Endothelial cell of umbilical vein (primary cell): Measurements from ENCODE around the gene CEACAM21. TPM values are rescaled to one million over a fixed set of nuclear protein-coding genes. Genes with fewer than 3 reads are reported as not detected.

ENCODE experiments used
- BruUV-seq: library from RNA; stranded (reverse); fragments of 400-500 nt; replicated peaks from 2 replicates; lab custom pipeline; 2021; lab: Mats Ljungman, UMichigan
- CTCF ChIA-PET: fragments of 300-600, 350-600 bp; sonication (Branson Sonifier 250); formaldehyde crosslinking; loops from one replicate; lab custom pipeline; 2021; ENCODE audit warnings: antibody characterized with exemption, inconsistent platforms; lab: Charles Lee
- POLR2A ChIA-PET: fragments of 300-600, 350-600 bp; sonication (Branson Sonifier 250); formaldehyde crosslinking; loops from one replicate; lab custom pipeline; 2021; ENCODE audit warnings: antibody characterized with exemption, inconsistent platforms; lab: Charles Lee
- DNase-seq: peaks from one replicate; pipeline ENCODE4 v3.0.0-alpha.2; 2011; ENCODE audit warnings: low read depth, low spot score
- FAIRE-seq: peaks from 2 replicates; lab custom pipeline; 2011; peaks lifted over from hg19 to GRCh38; lab: Jason Lieb, UNC
- H2AFZ ChIP-seq: 2 replicates; pipeline ENCODE4 v1.6.0; 2012; ENCODE audit warnings: low read depth, low read length, control low read depth, inconsistent platforms
- H3K27ac ChIP-seq: 2 replicates; pipeline ENCODE4 v1.5.1; 2011; ENCODE audit warnings: low read depth, mild to moderate bottlenecking, control low read depth, low read length, moderate library complexity; ENCODE audit not compliant: insufficient read depth
- H3K27me3 ChIP-seq, 2 experiments: 2 replicates each; pipeline versions ENCODE4 v1.6.0 to v1.6.1; 2011; ENCODE audit warnings: low read length in 2 of 2, mixed read lengths in 1 of 2; ENCODE audit not compliant: control insufficient read depth in 2 of 2, insufficient read depth in 2 of 2
- H3K36me3 ChIP-seq, 2 experiments: 2 replicates in 1 of 2; 3 replicates in 1 of 2; pipeline ENCODE4 v1.5.1; 2011; ENCODE audit warnings: low read length in 2 of 2, mild to moderate bottlenecking in 1 of 2, moderate library complexity in 1 of 2; ENCODE audit not compliant: control insufficient read depth in 2 of 2, insufficient read depth in 2 of 2; ENCODE audit errors: extremely low read depth in 1 of 2
- H3K4me1 ChIP-seq: 3 replicates; pipeline ENCODE4 v1.5.1; 2011; ENCODE audit warnings: mild to moderate bottlenecking, low read length; ENCODE audit not compliant: control insufficient read depth, insufficient read depth; ENCODE audit errors: extremely low read depth
- H3K4me2 ChIP-seq: 2 replicates; pipeline ENCODE4 v1.6.1; 2011; ENCODE audit warnings: low read length, control low read depth, mixed read lengths; ENCODE audit not compliant: insufficient read depth
- H3K4me3 ChIP-seq, 3 experiments: fragments of 200-600 bp in 1 of 3; sonication (generic), shearing (Covaris generic) in 1 of 3; replicated peaks in 1 of 3; 2 replicates each; pipeline ENCODE4 v1.5.1; 2011 to 2016; ENCODE audit warnings: control low read depth in 3 of 3, low read length in 3 of 3, mild to moderate bottlenecking in 2 of 3, inconsistent platforms in 1 of 3, low read depth in 1 of 3, moderate library complexity in 1 of 3; ENCODE audit not compliant: insufficient read depth in 1 of 3
- H3K79me2 ChIP-seq: 2 replicates; pipeline ENCODE4 v1.6.0; 2012; ENCODE audit warnings: low read length, inconsistent platforms; ENCODE audit not compliant: control insufficient read depth, insufficient read depth
- H3K9ac ChIP-seq: replicated peaks from 2 replicates; pipeline ENCODE3; 2011; ENCODE audit warnings: low read length, control low read depth; ENCODE audit not compliant: insufficient read depth; ENCODE audit errors: extremely low read depth
- H3K9me1 ChIP-seq: replicated peaks from 3 replicates; pipeline ENCODE4 v1.6.0; 2011; ENCODE audit warnings: mild to moderate bottlenecking, low read length; ENCODE audit not compliant: control insufficient read depth, insufficient read depth; ENCODE audit errors: extremely low read depth
- H3K9me3 ChIP-seq: replicated peaks from 2 replicates; pipeline ENCODE4 v1.5.1; 2012; ENCODE audit warnings: low read length, inconsistent platforms; ENCODE audit not compliant: control insufficient read depth, insufficient read depth
- H4K20me1 ChIP-seq: replicated peaks from 2 replicates; pipeline ENCODE3; 2011; ENCODE audit warnings: mild to moderate bottlenecking, low read length; ENCODE audit not compliant: control insufficient read depth, insufficient read depth; ENCODE audit errors: extremely low read depth
- EZH2 ChIP-seq: IDR thresholded peaks from 2 replicates; pipeline ENCODE4 v1.6.1; 2012; ENCODE audit warnings: borderline replicate concordance, low read depth, mild to moderate bottlenecking, moderate library complexity, low read length, inconsistent platforms; ENCODE audit not compliant: severe bottlenecking
- FOS ChIP-seq: IDR thresholded peaks from 2 replicates; pipeline ENCODE4 v1.6.1; 2011; ENCODE audit warnings: mild to moderate bottlenecking, low read length, moderate library complexity, borderline replicate concordance; ENCODE audit not compliant: insufficient read depth
- GATA2 ChIP-seq: IDR thresholded peaks from 2 replicates; pipeline ENCODE4 v1.7.0; 2011; ENCODE audit warnings: low read depth, mild to moderate bottlenecking, moderate library complexity, mixed read lengths, low read length; ENCODE audit not compliant: insufficient read length, insufficient read depth
- JUN ChIP-seq: IDR thresholded peaks from 2 replicates; pipeline ENCODE4 v1.6.1; 2011; ENCODE audit warnings: borderline replicate concordance, low read depth; ENCODE audit not compliant: insufficient read length, insufficient read depth
- MYC ChIP-seq: IDR thresholded peaks from one replicate; pipeline ENCODE4 v1.6.1; 2011; ENCODE audit warnings: mild to moderate bottlenecking, low read depth, low read length
- POLR2A ChIP-seq: IDR thresholded peaks from 2 replicates; pipeline ENCODE4 v1.6.1; 2012; ENCODE audit warnings: low read depth, mild to moderate bottlenecking, control low read depth, low read length
- POLR2AphosphoS5 ChIP-seq: IDR thresholded peaks from 2 replicates; pipeline ENCODE4 v1.6.1; 2012; ENCODE audit warnings: low read depth, mild to moderate bottlenecking, control low read depth, low read length, moderate library complexity; ENCODE audit not compliant: insufficient read depth
- dilution Hi-C: fragments of 300-500 bp; cut with MboI; formaldehyde crosslinking; loops from one replicate; pipeline ENCODE4 v1.15.0; 2019; ENCODE audit warnings: low sequenced_read_pairs; ENCODE audit not compliant: extremely low pct_ligation_motif_present
- intact Hi-C: fragments of 100-400 bp; cut with micrococcal nuclease; formaldehyde crosslinking; loops from one replicate; pipeline ENCODE4 v1.10.0; 2022
- polyA plus RNA-seq, 4 experiments: library from polyadenylated mRNA; depleted of rRNA in 3 of 4; stranded (reverse) in 3 of 4; unstranded in 1 of 4; fragments of >200 nt; gene quantifications; 2 replicates each; pipeline versions ENCODE4 v1.2.1 to v1.2.3, GENCODE V29; 2011 to 2012; ENCODE audit warnings: missing spikeins in 1 of 4
- total RNA-seq: library from RNA; stranded (reverse); gene quantifications from 2 replicates; pipeline ENCODE4 v1.2.3, GENCODE V29; 2021
- TF ChIP-seq, protein P1 (sequence below): IDR thresholded peaks from 2 replicates; pipeline ENCODE4 v1.6.1; 2011; ENCODE audit not compliant: insufficient read depth, insufficient read length
- TF ChIP-seq, protein P2 (sequence below), 2 donors: IDR thresholded peaks; 1 replicate in 1 of 2; 2 replicates in 1 of 2; pipeline ENCODE4 v1.5.1; 2011; ENCODE audit warnings: low read length in 2 of 2, mild to moderate bottlenecking in 2 of 2, moderate library complexity in 2 of 2, control low read depth in 1 of 2, inconsistent platforms in 1 of 2, low read depth in 1 of 2; ENCODE audit not compliant: insufficient read depth in 1 of 2; ENCODE audit errors: extremely low read depth in 1 of 2

Gene CEACAM21
- total and polyA plus RNA-seq, 2 donors (not counting 3 experiments of a cell fraction or from before 2014, with no cell fraction given) = 0.81 to 1.7 TPM

DNA sequence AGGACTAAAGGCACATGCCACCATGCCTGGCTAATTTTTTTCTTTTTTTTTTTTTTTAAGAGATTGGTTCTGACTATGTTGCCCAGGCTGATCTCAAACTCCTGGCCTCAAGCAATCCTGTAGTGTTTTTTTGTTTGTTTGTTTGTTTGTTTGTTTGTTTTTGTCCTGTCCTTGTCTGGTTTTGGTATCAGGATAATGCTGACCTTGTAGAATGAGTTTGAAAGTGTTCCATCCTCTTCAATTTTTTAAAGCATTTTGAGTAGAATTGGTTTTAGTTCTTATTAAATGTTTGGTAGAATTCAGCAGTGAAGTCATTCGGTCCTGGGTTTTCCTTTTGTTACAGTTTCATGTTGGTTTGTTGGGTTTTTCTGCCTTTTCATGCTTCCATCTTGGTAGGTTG, 31.7 kb downstream of the CEACAM21 start:
- CTCF ChIA-PET = interaction anchor here (0.8 kb wide), 1 partner anchor 34 kb away, joined by 3 read pairs; no protein-coding TSS in a partner anchor
- TF ChIP-seq POLR2A = no peak
- TF ChIP-seq, protein P1, sequence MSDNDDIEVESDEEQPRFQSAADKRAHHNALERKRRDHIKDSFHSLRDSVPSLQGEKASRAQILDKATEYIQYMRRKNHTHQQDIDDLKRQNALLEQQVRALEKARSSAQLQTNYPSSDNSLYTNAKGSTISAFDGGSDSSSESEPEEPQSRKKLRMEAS = no peak
- TF ChIP-seq, protein P2, sequence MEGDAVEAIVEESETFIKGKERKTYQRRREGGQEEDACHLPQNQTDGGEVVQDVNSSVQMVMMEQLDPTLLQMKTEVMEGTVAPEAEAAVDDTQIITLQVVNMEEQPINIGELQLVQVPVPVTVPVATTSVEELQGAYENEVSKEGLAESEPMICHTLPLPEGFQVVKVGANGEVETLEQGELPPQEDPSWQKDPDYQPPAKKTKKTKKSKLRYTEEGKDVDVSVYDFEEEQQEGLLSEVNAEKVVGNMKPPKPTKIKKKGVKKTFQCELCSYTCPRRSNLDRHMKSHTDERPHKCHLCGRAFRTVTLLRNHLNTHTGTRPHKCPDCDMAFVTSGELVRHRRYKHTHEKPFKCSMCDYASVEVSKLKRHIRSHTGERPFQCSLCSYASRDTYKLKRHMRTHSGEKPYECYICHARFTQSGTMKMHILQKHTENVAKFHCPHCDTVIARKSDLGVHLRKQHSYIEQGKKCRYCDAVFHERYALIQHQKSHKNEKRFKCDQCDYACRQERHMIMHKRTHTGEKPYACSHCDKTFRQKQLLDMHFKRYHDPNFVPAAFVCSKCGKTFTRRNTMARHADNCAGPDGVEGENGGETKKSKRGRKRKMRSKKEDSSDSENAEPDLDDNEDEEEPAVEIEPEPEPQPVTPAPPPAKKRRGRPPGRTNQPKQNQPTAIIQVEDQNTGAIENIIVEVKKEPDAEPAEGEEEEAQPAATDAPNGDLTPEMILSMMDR (IDR thresholded peaks at IDR 0.05; ENCODE audit: extremely low read depth in 1 of 2, insufficient read depth in 1 of 2, low read depth in 1 of 2, low read length in 2 of 2) = no peak
- no peak for TF ChIP-seq MYC
- TF ChIP-seq POLR2AphosphoS5 = no peak
- no peak for DNase-seq
- POLR2A ChIA-PET = no interaction called here
- no peak overlapping the region for H3K27ac ChIP-seq
- no peaks in the 10 kb centered on the region for H3K9me3 ChIP-seq
- H3K4me3 ChIP-seq = no peak overlapping the region
- no peak overlapping the region for H3K4me2 ChIP-seq
- no peaks in the 10 kb centered on the region for H3K9me1 ChIP-seq
- H3K9ac ChIP-seq = no peak overlapping the region
- peaks cover 9% of the 10 kb centered on the region in 2 experiments for H3K27me3 ChIP-seq
- dilution Hi-C loops = no loop called here
- no peak overlapping the region for H2AFZ ChIP-seq
- no peak for FAIRE-seq
- no peaks in the 10 kb centered on the region for H3K4me1 ChIP-seq
- H3K36me3 ChIP-seq = no peaks in the 10 kb centered on the region
- no peaks in the 10 kb centered on the region for H4K20me1 ChIP-seq
- BruUV-seq = no TSS peak
- intact Hi-C loops = no loop called here
- H3K79me2 ChIP-seq = no peaks in the 10 kb centered on the region

DNA sequence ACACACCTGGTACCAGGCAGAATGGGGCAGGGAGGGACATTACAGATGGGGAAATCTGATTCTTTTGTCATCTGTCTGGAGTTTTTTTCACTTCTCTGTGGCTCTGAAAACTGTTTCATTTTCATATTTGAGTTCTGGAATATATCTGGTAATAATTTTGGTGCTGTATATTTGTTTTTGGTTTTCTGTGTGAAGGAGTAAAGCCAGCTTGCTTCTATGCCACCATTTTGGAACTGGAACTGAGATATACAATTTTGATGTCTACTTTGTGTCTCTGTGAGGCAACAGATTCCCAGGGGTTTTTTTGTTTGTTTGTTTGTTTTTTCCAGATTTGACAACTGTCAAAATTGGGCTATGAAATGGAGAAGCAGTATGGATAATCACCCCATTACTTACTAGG, 34.8 kb downstream of the CEACAM21 start:
- no peaks in the 10 kb centered on the region for H3K4me1 ChIP-seq
- H3K79me2 ChIP-seq = no peaks in the 10 kb centered on the region
- no peak for FAIRE-seq
- DNase-seq = no peak
- dilution Hi-C loops (no loop called here), intact Hi-C loops (no loop called here)
- ChIA-PET CTCF (no interaction called here), POLR2A (no interaction called here)
- no TSS peak for BruUV-seq
- H3K4me2 ChIP-seq = no peak overlapping the region
- no peak overlapping the region for H3K9ac ChIP-seq
- no peak overlapping the region for H2AFZ ChIP-seq
- TF ChIP-seq, protein P1 = no peak
- TF ChIP-seq, protein P2 (IDR thresholded peaks at IDR 0.05; ENCODE audit: extremely low read depth in 1 of 2, insufficient read depth in 1 of 2, low read depth in 1 of 2, low read length in 2 of 2) = no peak
- no peak for TF ChIP-seq FOS
- no peak for TF ChIP-seq POLR2A
- TF ChIP-seq POLR2AphosphoS5 = no peak
- TF ChIP-seq EZH2 = no peak
- TF ChIP-seq JUN = no peak
- no peak for TF ChIP-seq GATA2
- no peak for TF ChIP-seq MYC
- no peaks in the 10 kb centered on the region for H3K9me3 ChIP-seq
- no peak overlapping the region for H3K4me3 ChIP-seq
- H3K36me3 ChIP-seq = no peaks in the 10 kb centered on the region
- no peaks in the 10 kb centered on the region for H3K9me1 ChIP-seq
- no peaks in the 10 kb centered on the region for H4K20me1 ChIP-seq
- H3K27ac ChIP-seq = no peak overlapping the region
- H3K27me3 ChIP-seq = peaks cover 3 to 9% of the 10 kb centered on the region in 2 experiments
